ENCODE data around the gene WIPI1.
"Not testable (repeated sequence)": the region's sequence is repeated elsewhere in the genome, so short reads cannot be mapped to it uniquely, and the experiment has no call there.

WIPI1 gene

DNA sequence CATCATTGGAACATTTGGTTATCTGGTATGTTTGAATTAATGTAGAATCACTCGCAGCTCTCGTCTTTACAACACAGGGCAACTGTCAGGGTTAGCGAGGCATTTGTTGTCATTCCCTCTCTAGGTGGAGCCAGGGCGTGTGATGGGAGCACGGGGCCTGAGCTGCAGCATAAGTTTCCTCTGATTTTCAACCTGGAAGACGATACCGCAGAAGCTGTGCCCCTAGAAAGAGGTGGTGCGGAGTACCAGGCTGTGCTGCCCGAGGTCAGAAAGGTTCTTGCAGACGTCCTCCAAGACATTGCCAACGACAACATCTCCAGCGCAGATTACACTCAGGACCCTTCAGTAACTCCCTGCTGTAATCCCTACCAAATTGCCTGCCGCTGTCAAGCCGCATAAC is 37.2 kb downstream of the WIPI1 start:
- H3K4me3 ChIP-seq (replicated peaks; ENCODE audit: low read depth, low read length), result no peak overlapping the region
- DNase-seq (ENCODE audit: extremely low read depth, low read depth), result no peak
- TF ChIP-seq, protein P1, sequence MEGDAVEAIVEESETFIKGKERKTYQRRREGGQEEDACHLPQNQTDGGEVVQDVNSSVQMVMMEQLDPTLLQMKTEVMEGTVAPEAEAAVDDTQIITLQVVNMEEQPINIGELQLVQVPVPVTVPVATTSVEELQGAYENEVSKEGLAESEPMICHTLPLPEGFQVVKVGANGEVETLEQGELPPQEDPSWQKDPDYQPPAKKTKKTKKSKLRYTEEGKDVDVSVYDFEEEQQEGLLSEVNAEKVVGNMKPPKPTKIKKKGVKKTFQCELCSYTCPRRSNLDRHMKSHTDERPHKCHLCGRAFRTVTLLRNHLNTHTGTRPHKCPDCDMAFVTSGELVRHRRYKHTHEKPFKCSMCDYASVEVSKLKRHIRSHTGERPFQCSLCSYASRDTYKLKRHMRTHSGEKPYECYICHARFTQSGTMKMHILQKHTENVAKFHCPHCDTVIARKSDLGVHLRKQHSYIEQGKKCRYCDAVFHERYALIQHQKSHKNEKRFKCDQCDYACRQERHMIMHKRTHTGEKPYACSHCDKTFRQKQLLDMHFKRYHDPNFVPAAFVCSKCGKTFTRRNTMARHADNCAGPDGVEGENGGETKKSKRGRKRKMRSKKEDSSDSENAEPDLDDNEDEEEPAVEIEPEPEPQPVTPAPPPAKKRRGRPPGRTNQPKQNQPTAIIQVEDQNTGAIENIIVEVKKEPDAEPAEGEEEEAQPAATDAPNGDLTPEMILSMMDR (IDR thresholded peaks at IDR 0.05; ENCODE audit: low read depth, low read length, missing control alignments), result no peak

DNA sequence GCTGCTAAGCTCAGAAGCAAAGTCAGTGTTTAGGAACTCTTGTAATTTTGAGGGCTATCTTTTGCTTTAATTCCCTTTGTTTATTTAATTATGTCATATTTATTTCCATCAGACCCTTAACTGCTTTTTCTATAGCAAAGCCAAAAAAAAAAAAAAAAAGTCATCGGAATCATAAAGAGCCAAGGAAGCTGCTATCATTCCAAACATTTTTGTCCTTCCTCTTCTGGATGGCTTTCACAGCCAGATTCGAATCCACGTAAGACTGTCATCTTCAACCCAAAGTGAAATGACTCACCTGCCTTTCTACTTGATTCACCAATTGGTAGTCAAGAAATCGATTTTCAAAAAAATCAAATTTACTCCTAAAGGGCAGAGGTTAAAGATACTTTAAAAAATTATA is 38.4 kb downstream of the WIPI1 start:
- no peak for DNase-seq (ENCODE audit: extremely low read depth, low read depth)
- TF ChIP-seq, protein P1 (IDR thresholded peaks at IDR 0.05; ENCODE audit: low read depth, low read length, missing control alignments), result no peak

DNA sequence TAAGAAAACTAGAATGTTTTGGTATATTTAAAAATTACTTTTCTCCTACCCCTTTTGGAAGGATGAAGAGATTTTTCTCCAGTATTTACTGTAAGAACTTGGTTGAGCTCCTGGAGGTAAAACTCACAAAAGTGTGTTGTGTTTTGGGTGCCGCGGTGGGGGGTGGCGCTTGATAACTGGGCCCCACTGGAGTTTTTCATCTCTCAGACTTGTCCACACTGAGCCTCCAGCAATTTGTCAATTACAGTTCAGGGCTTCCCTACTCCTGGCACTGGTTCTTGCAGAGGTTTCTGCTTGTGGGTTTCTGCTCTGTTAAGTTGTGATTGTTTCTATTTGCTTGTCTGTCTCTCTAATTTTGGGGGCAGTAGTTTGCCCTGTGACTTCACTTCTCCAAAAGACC is 40.0 kb downstream of the WIPI1 start:
- no peak overlapping the region for H3K4me3 ChIP-seq (replicated peaks; ENCODE audit: low read depth, low read length)
- DNase-seq (ENCODE audit: extremely low read depth, low read depth), result no peak
- TF ChIP-seq, protein P1 (IDR thresholded peaks at IDR 0.05; ENCODE audit: low read depth, low read length, missing control alignments), result no peak

More for the DNA sequence above, 38.4 kb downstream of the WIPI1 start:
- H3K4me3 ChIP-seq (replicated peaks; ENCODE audit: low read depth, low read length), result no peak overlapping the region

DNA sequence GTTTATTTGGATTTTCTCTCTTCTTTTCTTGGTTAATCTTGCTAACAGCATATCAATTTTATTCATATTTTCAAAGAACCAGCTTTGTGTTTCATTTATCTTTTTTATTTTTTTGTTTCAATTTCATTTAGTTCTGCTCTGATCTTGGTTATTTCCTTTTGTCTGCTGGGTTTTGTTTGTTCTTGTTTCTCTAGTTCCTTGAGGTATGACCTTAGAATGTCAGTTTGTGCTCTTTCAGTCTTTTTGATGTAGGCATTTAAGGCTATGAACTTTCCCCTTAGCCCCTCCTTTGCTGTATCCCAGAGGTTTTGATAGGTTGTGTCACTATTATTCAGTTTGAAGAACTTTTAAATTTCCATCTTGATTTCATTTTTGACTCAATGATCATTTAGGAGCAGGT is 42.4 kb downstream of the WIPI1 start:
- DNase-seq (ENCODE audit: extremely low read depth, low read depth); H3K4me3 ChIP-seq (replicated peaks; ENCODE audit: low read depth, low read length): not testable (repeated sequence)

DNA sequence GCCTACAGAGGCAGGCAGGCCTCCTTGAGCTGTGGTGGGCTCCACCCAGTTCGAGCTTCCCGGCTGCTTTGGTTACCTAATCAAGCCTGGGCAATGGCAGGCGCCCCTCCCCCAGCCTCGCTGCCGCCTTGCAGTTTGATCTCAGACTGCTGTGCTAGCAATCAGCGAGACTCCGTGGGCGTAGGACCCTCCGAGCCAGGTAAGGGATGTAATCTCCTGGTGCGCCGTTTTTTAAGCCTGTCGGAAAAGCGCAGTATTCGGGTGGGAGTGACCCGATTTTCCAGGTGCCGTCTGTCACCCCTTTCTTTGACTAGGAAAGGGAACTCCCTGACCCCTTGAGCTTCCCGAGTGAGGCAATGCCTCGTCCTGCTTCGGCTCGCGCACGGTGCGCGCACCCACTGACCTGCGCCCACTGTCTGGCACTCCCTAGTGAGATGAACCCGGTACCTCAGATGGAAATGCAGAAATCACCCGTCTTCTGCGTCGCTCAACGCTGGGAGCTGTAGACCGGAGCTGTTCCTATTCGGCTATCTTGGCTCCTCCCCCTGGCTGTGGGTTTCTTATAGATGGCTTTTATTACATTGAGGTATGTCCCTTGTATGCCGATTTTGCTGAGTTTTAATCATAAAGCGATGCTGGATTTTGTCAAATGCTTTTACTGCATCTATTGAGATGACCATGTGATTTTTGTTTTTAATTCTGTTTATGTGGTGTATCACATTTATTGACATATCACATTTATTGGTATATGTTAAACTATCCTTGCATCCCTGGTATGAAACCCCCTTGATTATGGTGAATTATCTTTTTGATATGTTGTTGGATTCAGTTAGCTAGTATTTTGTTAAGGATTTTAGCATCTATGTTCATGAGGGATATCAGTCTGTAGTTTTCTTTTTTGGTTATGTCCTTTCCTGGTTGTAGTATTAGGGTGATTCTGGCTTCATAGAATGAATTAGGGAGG is 43.4 kb downstream of the WIPI1 start:
- DNase-seq (ENCODE audit: extremely low read depth, low read depth); H3K4me3 ChIP-seq (replicated peaks; ENCODE audit: low read depth, low read length): not testable (repeated sequence)

DNA sequence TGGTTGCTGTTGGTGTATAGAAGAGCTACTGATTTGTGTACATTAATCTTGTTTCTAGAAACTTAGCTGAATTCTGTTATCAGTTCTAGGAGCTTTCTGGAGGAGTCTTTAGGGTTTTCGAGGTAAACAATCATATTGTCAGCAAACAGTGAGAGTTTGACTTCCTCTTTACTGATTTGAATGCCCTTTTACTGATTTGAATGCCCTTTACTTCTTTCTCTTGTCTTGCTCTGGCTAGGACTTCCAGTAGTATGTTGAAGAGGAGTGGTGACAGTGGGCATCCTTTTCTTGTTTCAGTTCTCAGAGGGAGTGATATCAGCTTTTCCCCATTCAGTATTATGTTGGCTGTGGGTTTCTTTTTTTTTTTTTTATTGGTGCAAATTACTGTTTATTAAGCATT is 49.6 kb downstream of the WIPI1 start:
- not testable (repeated sequence) for H3K4me3 ChIP-seq (replicated peaks; ENCODE audit: low read depth, low read length)

DNA sequence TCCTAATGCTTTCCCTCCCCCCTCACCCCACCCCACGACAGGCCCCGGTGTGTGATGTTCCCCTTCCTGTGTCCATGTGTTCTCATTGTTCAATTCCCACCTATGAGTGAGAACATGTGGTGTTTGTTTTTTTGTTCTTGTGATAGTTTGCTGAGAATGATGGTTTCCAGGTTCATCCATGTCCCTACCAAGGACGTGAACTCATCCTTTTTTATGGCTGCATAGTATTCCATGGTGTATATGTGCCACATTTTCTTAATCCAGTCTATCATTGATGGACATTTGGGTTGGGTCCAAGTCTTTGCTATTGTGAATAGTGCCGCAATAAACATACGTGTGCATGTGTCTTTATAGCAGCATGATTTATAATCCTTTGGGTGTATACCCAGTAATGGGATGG is 53.5 kb downstream of the WIPI1 start:
- not testable (repeated sequence) for DNase-seq (ENCODE audit: extremely low read depth, low read depth); H3K4me3 ChIP-seq (replicated peaks; ENCODE audit: low read depth, low read length)

More for the DNA sequence above, 49.6 kb downstream of the WIPI1 start:
- DNase-seq (ENCODE audit: extremely low read depth, low read depth), result not testable (repeated sequence)

DNA sequence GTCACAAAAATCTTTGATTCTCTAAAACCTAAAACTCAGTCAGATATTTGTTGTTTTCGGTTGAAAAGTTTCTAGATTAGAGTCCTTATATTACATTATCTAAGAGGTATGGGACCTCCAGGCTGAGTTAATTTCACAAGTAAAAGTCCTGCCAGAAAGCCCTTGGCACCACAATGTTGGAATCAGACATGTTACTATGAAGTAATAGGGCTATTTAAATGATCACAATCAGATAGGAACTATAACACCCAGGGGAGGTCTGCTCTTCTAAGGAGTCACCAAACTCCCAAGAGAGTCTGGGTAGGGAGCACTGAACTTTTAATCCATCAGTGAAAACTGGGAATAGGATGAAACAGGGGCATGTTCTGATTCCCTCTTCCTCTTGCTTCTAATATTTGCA is 54.2 kb downstream of the WIPI1 start:
- TF ChIP-seq, protein P1 (IDR thresholded peaks at IDR 0.05; ENCODE audit: low read depth, low read length, missing control alignments), result no peak
- DNase-seq (ENCODE audit: extremely low read depth, low read depth), result no peak
- no peak overlapping the region for H3K4me3 ChIP-seq (replicated peaks; ENCODE audit: low read depth, low read length)

DNA sequence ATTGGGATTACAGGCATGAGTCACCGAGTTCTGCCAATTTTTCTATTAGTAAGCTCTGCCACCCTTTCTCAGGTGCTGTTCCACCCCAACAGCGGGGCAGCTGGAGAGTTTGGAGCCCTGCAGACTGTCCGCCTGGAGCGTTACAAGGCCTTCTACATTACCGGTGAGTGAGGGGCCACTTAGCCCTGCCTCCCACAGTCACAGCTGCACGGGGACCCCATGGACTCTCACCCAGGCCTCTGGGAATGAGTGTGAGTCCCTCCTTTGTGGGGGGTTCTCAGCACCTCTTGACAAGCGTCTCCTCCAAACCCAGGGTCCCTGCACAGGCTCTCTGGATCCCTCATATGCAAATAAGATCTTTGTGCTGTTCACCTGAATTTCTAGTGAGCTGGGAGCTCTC is 56.0 kb downstream of the WIPI1 start:
- TF ChIP-seq, protein P1 (IDR thresholded peaks at IDR 0.05; ENCODE audit: low read depth, low read length, missing control alignments), result no peak
- no peak overlapping the region for H3K4me3 ChIP-seq (replicated peaks; ENCODE audit: low read depth, low read length)
- no peak for DNase-seq (ENCODE audit: extremely low read depth, low read depth)

Data from HFF-Myc (cell line).